IPS-NIHi7 (cell line): ENCODE measurements around the gene TLE2.
A peak's percentile ranks its signal among the peaks of the same experiment; 100 is the strongest.
"Not testable (repeated sequence)": the region's sequence is repeated elsewhere in the genome, so short reads cannot be mapped to it uniquely, and the experiment has no call there.

Source experiments
- DNase-seq: peaks from one replicate; pipeline ENCODE4 v3.0.0; 2012; ENCODE audit warnings: mixed read lengths; ENCODE audit errors: extremely low spot score

Gene TLE2

GRCh38 chr19:3014135-3014534, 14.9 kb downstream of the TLE2 start:
- DNase-seq, result no peak

GRCh38 chr19:3013263-3013725, 15.8 kb downstream of the TLE2 start:
- no peak for DNase-seq

- DNase-seq, result no peak
Observed at GRCh38 chr19:3012621-3013262, 16.3 kb downstream of the TLE2 start.

GRCh38 chr19:3012059-3012458, 17.0 kb downstream of the TLE2 start:
- not testable (repeated sequence) for DNase-seq

- DNase-seq, result no peak
Observed at GRCh38 chr19:3010871-3011270, 18.2 kb downstream of the TLE2 start.

- DNase-seq, result no peak
Observed at GRCh38 chr19:3008994-3009393, 20.1 kb downstream of the TLE2 start.

GRCh38 chr19:3007975-3008374, 21.1 kb downstream of the TLE2 start:
- DNase-seq, result no peak

GRCh38 chr19:3006075-3006767, 22.9 kb downstream of the TLE2 start:
- peak; percentile 92 for DNase-seq

GRCh38 chr19:3005345-3005744, 23.7 kb downstream of the TLE2 start:
- no peak for DNase-seq

GRCh38 chr19:3004522-3004921, 24.6 kb downstream of the TLE2 start:
- no peak for DNase-seq

- DNase-seq, result no peak
Observed at GRCh38 chr19:3003046-3003445, 26.0 kb downstream of the TLE2 start.

GRCh38 chr19:3001235-3001800, 27.8 kb downstream of the TLE2 start:
- DNase-seq, result no peak

- no peak for DNase-seq
Observed at GRCh38 chr19:2998642-2999041, 30.4 kb downstream of the TLE2 start.

GRCh38 chr19:2997720-2998119, 31.4 kb downstream of the TLE2 start:
- no peak for DNase-seq

GRCh38 chr19:2994588-2995131, 34.4 kb downstream of the TLE2 start:
- DNase-seq, result no peak

- DNase-seq, result no peak
Observed at GRCh38 chr19:2993579-2993978, 35.5 kb downstream of the TLE2 start.

- no peak for DNase-seq
Observed at GRCh38 chr19:2992958-2993357, 36.1 kb downstream of the TLE2 start.

- DNase-seq, result not testable (repeated sequence)
Observed at GRCh38 chr19:2992333-2992732, 36.7 kb downstream of the TLE2 start.

- DNase-seq, result no peak
Observed at GRCh38 chr19:2989236-2989946, 39.7 kb downstream of the TLE2 start.

GRCh38 chr19:2988568-2988967, 40.5 kb downstream of the TLE2 start:
- DNase-seq, result no peak

- DNase-seq, result no peak
Observed at GRCh38 chr19:2987797-2988196, 41.3 kb downstream of the TLE2 start.

GRCh38 chr19:2986951-2987524, 42.0 kb downstream of the TLE2 start:
- peak; percentile 71 for DNase-seq
